Spinal cord (tissue), 10 donors: ENCODE results near the gene SH3BGRL2. TPM values are rescaled to one million over a fixed set of nuclear protein-coding genes. Genes with fewer than 3 reads are reported as not detected.

ENCODE experiments used
- DNase-seq, 6 donors: peaks; one replicate each; pipeline versions ENCODE4 v3.0.0 to v3.0.0-alpha.2; 2013 to 2015; ENCODE audit warnings: low spot score in 6 of 6, low read depth in 4 of 6
- H3K27ac ChIP-seq: one replicate; pipeline ENCODE4 v1.5.1; 2013; ENCODE audit warnings: low read depth, low read length, control low read depth
- H3K27me3 ChIP-seq: one replicate; pipeline ENCODE4 v1.6.1; 2013; ENCODE audit warnings: low read length; ENCODE audit not compliant: control insufficient read depth, insufficient read depth
- H3K36me3 ChIP-seq: one replicate; pipeline ENCODE4 v1.6.1; 2013; ENCODE audit warnings: low read length; ENCODE audit not compliant: control insufficient read depth, insufficient read depth
- H3K4me1 ChIP-seq: one replicate; pipeline ENCODE4 v1.6.1; 2013; ENCODE audit warnings: low read length; ENCODE audit not compliant: control insufficient read depth, insufficient read depth
- H3K4me3 ChIP-seq: one replicate; pipeline ENCODE4 v1.5.1; 2013; ENCODE audit warnings: low read depth, low read length, control low read depth
- H3K9me3 ChIP-seq: one replicate; pipeline ENCODE4 v1.6.1; 2013; ENCODE audit warnings: low read length; ENCODE audit not compliant: control insufficient read depth, insufficient read depth
- WGBS: methylation state at CpG from one replicate; pipeline ENCODE4 v1.1.5; 2013; ENCODE audit warnings: missing lambda C conversion rate; ENCODE audit not compliant: insufficient coverage; 5-methylcytosine and 5-hydroxymethylcytosine counted together
- polyA plus RNA-seq, 2 donors: library from polyadenylated mRNA; unstranded; fragments of 120-200 nt; gene quantifications; one replicate each; pipeline ENCODE4 v1.2.1, GENCODE V29; 2013; ENCODE audit not compliant: insufficient read length in 2 of 2
- total RNA-seq, 2 donors: library from RNA; depleted of rRNA in 1 of 2; stranded (reverse); fragments of 120-200 nt in 1 of 2; fragments of >200 nt in 1 of 2; gene quantifications; one replicate each; pipeline versions ENCODE4 v1.2.3 to v1.2.4, GENCODE V29; 2013 to 2014
- donor health status: healthy.

The SH3BGRL2 gene
- total and polyA plus RNA-seq, 4 donors: 23.8 to 55.9 (median 29.7) TPM

GRCh38 chr6:79627422-79627821 is 3.7 kb upstream of the SH3BGRL2 start:
- Histone ChIP-seq H3K4me1 (peaks cover 7% of the 10 kb centered on the region), H3K27me3 (no peaks in the 10 kb centered on the region), H3K4me3 (no peak overlapping the region), H3K9me3 (no peaks in the 10 kb centered on the region), H3K27ac (no peak overlapping the region), H3K36me3 (no peaks in the 10 kb centered on the region)
- no peak for DNase-seq

DNA sequence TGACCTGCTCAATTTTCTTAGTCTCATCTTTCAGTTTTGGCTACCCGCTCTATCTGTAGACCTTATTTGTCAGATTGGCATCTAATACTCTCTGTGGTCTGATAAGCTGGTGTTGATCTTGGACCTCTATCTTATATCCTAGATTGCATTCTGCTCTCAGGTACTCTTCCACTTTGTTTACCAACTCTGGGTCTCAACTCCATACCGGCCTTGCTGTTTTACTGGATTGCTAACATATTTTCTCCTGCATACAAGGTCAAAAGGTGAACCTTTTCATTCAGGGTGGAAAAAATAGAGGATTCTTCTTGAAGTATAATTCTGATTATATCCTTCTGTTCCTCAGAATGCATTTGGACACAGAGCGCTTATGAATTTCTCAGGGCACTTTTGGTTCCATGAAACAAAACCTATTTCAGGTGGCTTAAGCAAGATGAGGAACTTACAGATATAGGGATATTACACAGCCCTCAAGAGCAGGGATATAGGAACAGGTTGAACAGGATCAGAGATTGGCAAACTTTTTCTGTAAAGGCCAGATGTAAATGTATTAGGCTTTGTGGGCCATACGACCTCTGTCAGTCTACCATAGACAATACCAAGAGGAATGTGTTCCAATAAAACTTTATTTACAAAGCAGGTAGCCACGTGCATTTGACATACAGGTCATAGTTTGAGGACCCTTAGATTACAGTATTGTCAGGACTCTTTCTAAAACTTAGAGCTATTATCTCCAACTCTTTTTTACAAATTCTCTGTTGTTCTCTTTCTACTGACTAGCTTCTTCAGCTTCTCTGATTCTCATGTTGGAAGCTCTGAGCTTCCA is 2.5 kb upstream of the SH3BGRL2 start:
- Histone ChIP-seq H3K4me3 (no peak overlapping the region), H3K27ac (no peak overlapping the region), H3K9me3 (no peaks in the 10 kb centered on the region), H3K36me3 (no peaks in the 10 kb centered on the region), H3K27me3 (no peaks in the 10 kb centered on the region), H3K4me1 (peaks cover 7% of the 10 kb centered on the region)
- no peak for DNase-seq
- 83% methylated on average over 1 of the region's 5 CpGs for WGBS

- peak in 1 of 6 donors; percentile 37 for DNase-seq
- 13% methylated on average over 3 of the region's 8 CpGs for WGBS
- H3K4me1 ChIP-seq: peaks cover 7% of the 10 kb centered on the region
- H3K9me3 ChIP-seq: no peaks in the 10 kb centered on the region
- peak overlapping the region; percentile 91 for H3K4me3 ChIP-seq
- no peaks in the 10 kb centered on the region for H3K27me3 ChIP-seq
- peak overlapping the region; percentile 79 for H3K27ac ChIP-seq
- H3K36me3 ChIP-seq: no peaks in the 10 kb centered on the region
Observed at GRCh38 chr6:79630380-79630882, 698 bp upstream of the SH3BGRL2 start.

- peaks cover 7% of the 10 kb centered on the region for H3K4me1 ChIP-seq
- peak in 4 of 6 donors; percentile 18 to 62 (median 27) for DNase-seq
- peak overlapping the region; percentile 48 for H3K27ac ChIP-seq
- H3K36me3 ChIP-seq: no peaks in the 10 kb centered on the region
- no peaks in the 10 kb centered on the region for H3K27me3 ChIP-seq
- H3K9me3 ChIP-seq: no peaks in the 10 kb centered on the region
- peak overlapping the region; percentile 91 for H3K4me3 ChIP-seq
- WGBS: 0% methylated on average over 8 of the region's 12 CpGs
Observed at GRCh38 chr6:79631693-79632172, 604 bp downstream of the SH3BGRL2 start.

GRCh38 chr6:79632580-79632979 is 1.5 kb downstream of the SH3BGRL2 start:
- no peaks in the 10 kb centered on the region for H3K9me3 ChIP-seq
- DNase-seq: peak in 1 of 6 donors; percentile 38
- WGBS: no CpG with 5 or more reads among the region's 2 CpGs
- peaks cover 7% of the 10 kb centered on the region for H3K4me1 ChIP-seq
- no peaks in the 10 kb centered on the region for H3K36me3 ChIP-seq
- no peak overlapping the region for H3K4me3 ChIP-seq
- no peak overlapping the region for H3K27ac ChIP-seq
- H3K27me3 ChIP-seq: no peaks in the 10 kb centered on the region

DNA sequence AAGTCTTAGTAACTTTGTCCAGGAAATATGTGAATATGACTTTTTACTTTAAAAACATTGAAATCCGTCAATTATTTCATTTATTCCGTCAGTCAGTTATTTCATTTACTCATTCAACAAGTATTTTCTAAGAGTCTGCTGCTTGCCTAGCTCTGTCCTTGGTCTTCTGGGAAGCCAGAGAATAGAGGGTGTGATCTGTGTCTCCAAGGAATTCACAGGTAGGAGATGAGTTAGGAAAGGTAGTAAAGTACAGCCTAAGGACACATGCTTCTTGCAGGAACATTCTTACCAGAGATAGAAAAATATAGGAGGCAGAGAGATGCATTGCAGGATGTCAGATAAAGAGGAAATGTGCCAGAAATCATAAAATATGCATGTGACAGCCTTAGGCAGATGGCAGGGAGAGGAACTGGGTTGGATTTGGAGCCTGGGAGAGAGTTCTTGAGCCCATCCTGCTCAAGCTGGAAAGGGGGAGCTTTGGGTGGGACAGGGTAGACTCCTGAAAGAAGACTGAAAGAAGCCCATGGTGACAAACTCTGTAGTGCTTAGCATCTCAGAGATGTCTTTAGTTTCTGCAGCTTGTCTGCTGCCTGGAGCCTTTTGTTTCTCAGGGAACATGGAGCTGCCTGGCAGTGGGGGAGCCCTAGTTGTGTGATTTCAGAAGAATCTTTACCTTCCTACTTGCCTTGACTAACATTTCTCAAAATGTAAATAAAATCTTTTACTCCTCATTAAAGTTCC is 3.5 kb downstream of the SH3BGRL2 start:
- Histone ChIP-seq H3K4me3 (no peak overlapping the region), H3K27ac (no peak overlapping the region), H3K4me1 (peaks cover 7% of the 10 kb centered on the region), H3K36me3 (no peaks in the 10 kb centered on the region), H3K9me3 (no peaks in the 10 kb centered on the region), H3K27me3 (no peaks in the 10 kb centered on the region)
- WGBS: no CpG with 5 or more reads among the region's 2 CpGs
- peak in 1 of 6 donors; percentile 62 for DNase-seq

DNA sequence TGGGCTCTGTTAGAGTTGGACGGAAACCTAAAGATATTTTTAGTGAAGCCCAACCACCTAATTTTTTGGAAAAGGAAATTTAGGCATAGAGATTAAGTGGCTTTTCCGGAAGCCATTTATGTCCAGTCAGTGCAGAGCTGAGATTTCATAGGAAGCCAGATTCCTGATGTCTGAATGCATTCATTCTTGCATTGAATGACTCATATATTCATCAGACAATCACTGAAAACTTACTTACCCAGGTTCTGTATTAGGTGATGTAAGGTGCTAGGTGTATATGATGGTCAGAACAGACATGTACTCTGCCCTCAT is 4.1 kb downstream of the SH3BGRL2 start:
- DNase-seq: no peak
- no CpG with 5 or more reads among the region's 2 CpGs for WGBS
- no peak overlapping the region for H3K27ac ChIP-seq
- H3K36me3 ChIP-seq: no peaks in the 10 kb centered on the region
- no peaks in the 10 kb centered on the region for H3K27me3 ChIP-seq
- no peaks in the 10 kb centered on the region for H3K9me3 ChIP-seq
- peaks cover 8% of the 10 kb centered on the region for H3K4me1 ChIP-seq
- no peak overlapping the region for H3K4me3 ChIP-seq

DNA sequence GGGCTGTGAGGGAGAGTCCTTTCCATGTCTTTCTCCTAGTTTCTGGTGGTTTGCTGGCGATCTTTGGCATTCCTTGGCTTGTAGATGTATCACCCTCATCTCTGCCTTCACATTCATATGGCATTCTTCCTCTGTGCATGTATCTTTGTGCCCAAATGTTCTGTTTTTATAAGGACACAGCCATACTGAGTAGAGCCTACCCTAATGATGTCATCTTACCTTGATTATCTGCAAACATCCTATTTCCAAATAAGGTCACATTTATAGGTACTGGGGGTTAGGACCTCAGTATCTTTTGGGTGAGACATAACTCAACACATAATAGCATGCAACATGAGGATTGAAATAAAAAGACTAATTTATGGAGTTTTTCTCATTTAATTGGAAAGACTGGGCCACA is 5.5 kb downstream of the SH3BGRL2 start:
- Histone ChIP-seq H3K4me1 (peaks cover 5% of the 10 kb centered on the region), H3K9me3 (no peaks in the 10 kb centered on the region), H3K4me3 (no peak overlapping the region), H3K36me3 (no peaks in the 10 kb centered on the region), H3K27ac (no peak overlapping the region), H3K27me3 (no peaks in the 10 kb centered on the region)
- no peak for DNase-seq
- no CpG with 5 or more reads among the region's 1 CpG for WGBS

- WGBS: 37% methylated on average over 3 of the region's 4 CpGs
- H3K4me1 ChIP-seq: peaks cover 5% of the 10 kb centered on the region
- H3K9me3 ChIP-seq: no peaks in the 10 kb centered on the region
- peak in 1 of 6 donors; percentile 36 for DNase-seq
- no peaks in the 10 kb centered on the region for H3K36me3 ChIP-seq
- H3K27me3 ChIP-seq: no peaks in the 10 kb centered on the region
- no peak overlapping the region for H3K4me3 ChIP-seq
- H3K27ac ChIP-seq: no peak overlapping the region
Observed at GRCh38 chr6:79640146-79641111, 9.3 kb downstream of the SH3BGRL2 start.
